ENCODE measurements around the gene ISCA2. TPM values are rescaled to one million over a fixed set of nuclear protein-coding genes. Genes with fewer than 3 reads are reported as not detected.
A peak's percentile ranks its signal among the peaks of the same experiment; 100 is the strongest.
"Not testable (repeated sequence)": the region's sequence is repeated elsewhere in the genome, so short reads cannot be mapped to it uniquely, and the experiment has no call there.

ISCA2 gene
- total RNA-seq, 2 donors from 2014 or later, result 34.1 to 39.1 TPM

DNA sequence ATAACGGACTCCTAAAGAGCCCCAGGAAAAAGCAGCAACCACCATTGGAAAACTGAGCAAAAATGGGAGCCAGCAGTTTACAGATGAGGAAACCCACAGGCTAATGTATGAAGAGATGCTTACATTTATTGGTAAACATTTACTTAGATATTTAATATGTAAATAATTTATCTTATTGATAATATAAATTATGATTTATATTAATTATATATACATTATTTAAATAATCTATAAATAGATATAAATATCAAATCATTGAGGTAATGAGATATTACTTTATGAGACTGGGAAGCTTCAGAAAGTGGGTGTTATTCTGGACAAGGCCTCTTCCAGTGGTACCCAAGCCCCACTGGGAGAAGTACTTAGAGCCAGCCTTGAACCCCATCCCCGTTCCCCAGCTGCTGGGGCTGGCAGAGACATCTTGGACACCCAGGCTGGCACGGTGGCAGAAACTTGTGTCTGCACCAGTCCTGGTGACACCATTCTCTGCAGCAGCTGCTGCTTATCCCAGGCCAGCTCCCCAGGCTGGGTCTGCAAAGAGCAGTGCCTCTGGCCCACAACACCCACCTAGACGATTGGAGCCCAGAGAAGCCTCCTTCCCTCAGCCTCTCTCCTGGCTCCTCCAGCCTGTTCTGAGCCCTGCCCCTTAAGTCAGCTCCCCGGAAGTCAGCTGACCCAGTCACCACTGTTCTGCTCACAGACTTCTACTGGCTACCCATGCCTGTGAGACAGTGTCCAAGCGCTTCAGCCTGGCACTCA, 25.9 kb downstream of the ISCA2 start:
- no peak for DNase-seq
- ATAC-seq, result peak in 1 of 2 donors; percentile 34
- intact Hi-C loops (cut with DNase I), result no loop called here

DNA sequence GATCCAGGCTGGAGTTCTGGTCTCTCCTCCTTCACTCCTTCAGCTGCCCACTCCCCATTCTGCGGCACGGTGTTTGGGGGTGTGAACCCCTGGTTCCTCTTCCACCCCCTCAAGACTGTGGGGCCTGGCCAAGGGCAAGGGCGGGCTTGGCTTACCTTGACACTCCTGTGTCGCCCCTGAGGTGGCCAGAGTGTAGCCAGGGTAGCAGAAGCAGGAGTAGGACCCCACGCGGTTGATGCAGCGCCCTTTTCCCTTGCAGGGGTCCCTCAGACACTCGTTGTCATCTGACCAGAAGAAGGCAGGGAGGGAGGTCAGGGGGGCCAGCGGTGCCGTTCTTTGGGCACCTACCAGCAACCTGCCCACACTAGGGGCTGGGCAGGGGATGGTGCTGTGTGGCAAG, 28.2 kb downstream of the ISCA2 start:
- ATAC-seq (no peak), DNase-seq (no peak)
- intact Hi-C loops (cut with DNase I), result no loop called here

DNA sequence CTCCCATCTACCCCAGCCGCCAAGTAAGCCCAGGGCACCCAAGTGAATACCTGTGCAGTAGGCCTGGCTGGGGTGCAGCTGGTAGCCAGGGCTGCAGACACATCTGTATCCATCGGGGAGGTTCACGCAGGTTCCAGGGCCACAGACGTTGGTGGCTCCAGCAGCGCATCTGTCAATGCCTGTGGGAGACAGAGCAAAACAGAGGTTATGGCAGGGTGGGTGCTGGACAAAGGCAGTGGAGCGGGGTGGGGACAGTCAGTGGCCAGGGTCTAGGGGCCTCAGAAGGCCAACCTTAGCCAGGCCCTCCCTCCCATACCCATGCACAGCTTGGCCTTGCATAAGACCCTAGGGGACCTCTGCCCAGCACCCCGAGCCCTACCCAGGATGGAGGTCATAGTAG, 29.2 kb downstream of the ISCA2 start:
- intact Hi-C loops (cut with DNase I), result no loop called here
- no peak for DNase-seq
- no peak for ATAC-seq

DNA sequence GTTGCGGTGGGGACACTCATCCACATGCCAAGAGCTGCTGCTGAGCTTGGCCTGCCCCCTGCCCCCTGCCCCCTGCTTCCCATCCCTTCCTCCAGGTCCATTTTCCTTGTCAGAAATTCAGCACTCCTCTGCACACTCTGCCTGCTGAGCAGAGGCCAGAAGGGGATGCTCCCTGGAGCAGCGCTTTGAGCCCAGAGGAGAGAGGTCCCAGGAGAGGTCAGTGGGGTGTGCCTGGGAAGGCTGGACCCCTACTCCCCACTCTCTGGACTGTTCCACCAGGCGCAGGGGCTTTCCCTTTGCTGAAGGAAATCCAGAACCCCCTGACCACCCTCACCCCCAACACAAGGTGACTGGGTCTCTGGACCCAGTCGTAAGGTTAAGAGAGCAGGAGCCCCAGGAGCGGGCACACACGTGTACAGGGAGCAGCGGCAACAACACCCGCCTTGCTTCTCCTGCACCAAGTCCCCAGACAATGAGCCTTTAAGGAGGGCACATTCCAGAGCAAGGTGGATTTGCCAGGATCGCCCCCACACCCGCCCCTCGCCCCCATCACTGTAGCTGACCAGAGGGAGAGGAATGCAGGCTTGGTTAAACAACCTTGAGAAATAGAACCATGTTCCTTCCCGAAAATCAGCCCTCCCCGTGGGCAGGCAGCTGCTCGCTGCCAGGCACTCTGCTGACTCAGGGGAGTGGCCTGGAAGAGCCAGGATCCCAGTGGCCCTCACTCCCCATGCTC, 30.7 kb downstream of the ISCA2 start:
- ATAC-seq (no peak), DNase-seq (no peak)
- intact Hi-C loops (cut with DNase I), result no loop called here

DNA sequence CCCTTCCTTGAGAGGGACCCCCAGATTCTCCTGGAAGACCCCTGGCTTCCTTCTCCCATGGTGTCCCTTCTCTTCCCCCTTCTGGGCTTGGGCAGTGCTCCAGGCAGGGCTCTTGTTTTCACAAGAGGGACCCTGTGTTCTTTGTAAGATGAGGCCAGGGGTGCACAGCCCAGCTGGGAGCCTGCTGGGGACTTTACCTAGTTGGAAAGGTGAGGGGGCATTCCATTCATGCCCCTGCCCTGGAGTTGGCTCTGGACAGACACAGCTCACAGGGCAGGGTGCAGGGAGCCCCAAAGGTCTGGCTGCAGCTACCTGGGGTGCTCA, 31.2 kb downstream of the ISCA2 start:
- intact Hi-C loops (cut with DNase I), result no loop called here
- no peak for DNase-seq
- ATAC-seq, result no peak

DNA sequence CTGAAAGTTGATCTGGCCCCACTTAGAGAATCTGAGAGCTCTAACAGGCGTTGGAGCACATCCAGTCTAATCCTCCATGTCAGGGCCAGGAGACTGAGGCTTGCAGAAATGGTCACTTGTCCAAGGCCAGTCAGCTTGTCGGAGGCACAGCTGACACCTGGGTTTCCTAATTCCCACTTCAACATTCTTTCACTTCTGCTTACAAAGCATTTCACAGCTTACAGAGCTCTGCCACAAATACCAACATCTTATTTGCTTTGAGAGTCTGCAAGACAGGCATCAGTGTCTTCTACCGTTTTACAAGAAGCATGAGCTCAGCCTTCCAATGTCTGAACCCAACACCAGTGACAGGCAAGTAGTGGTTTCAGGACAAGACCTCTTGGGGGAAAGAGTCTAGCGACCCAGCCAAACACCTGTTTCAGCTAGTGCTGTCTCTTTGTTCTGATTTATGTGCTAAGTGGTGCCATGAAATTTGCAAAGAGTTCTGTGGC, 31.8 kb downstream of the ISCA2 start:
- DNase-seq, result no peak
- intact Hi-C loops (cut with DNase I), result no loop called here
- ATAC-seq, result no peak

DNA sequence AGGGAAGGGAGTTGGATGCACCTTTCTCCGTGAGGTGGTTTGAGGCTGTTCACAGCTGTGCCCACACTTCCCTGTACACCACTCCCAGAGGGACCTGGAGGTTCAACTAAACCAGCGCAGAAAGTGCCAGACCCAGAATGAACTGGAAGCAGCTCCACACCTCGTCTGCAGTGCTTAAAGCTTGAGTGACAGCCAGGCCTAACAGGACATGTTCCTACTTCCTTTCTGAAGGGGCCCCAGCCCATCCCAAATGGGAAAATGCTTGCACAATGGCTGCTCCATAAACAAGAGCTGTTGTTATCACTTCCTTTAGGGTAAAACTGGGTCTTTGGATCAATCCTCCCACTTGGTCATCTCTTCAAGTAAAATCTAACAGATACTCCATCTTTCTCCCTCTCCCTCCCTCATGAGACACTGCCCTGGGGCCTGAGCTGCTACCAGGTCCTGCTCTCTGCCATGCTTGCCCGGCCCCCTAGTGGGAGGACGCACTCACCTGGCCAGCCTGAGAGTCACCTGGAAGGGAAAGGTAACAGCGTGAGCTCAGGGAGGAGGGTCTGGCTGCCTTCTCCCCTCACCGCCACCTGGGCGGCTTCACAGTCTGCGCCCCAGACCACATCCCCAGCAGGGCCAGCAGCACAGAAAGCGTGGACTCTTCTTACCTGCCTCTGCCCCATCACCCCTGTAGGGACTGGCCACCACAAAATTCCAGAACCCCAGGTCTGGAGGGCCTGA, 33.5 kb downstream of the ISCA2 start:
- intact Hi-C loops (cut with DNase I), result no loop called here
- no peak for ATAC-seq
- DNase-seq, result no peak

DNA sequence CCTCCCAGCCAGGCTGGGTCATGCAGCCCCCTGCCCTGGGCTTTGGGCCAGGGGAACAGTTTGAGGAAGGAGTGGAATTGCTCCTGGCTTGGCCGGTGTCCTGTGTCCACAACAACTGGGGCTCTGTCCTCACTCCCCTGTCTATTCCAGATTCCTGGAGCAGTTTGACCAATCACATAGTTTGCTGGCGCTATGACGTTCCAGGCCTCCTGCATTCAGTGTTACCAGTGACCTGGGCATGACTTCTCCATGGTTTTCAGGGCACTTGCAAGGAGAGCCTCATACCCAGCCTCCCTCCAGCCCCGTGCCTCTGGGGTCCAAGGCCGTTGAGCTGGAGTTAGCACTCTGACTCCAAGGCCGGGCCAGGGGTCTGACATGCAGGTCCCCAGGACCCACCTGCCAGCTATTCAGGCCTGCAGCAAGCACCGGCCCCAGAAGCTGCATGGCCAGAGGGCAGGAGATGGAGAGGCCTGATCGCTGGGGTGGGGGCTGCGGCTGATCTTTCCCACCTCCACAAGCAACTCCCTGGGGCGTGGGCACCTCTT, 34.2 kb downstream of the ISCA2 start:
- DNase-seq, result no peak
- intact Hi-C loops (cut with DNase I), result no loop called here
- no peak for ATAC-seq

DNA sequence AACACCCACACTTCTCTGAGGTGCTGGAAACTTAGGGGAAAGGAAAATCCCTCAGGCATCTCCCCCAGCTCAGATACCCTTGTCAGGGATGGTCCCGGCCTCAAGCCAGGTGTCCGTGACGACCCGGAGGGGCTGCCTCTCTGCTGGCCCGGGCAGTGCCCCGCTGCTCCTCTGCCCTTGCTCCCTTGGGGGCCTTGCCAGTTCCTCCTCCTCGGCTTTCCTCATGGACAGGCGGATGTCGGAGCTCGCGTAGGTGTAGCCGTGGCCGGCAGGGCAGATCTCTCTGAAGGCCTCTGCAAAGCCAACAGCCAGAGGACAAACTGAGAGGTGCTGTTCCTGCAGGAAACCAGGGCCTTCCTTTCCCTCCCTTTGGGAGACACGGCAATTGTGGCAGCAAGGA, 34.8 kb downstream of the ISCA2 start:
- ATAC-seq, result no peak
- no peak for DNase-seq

DNA sequence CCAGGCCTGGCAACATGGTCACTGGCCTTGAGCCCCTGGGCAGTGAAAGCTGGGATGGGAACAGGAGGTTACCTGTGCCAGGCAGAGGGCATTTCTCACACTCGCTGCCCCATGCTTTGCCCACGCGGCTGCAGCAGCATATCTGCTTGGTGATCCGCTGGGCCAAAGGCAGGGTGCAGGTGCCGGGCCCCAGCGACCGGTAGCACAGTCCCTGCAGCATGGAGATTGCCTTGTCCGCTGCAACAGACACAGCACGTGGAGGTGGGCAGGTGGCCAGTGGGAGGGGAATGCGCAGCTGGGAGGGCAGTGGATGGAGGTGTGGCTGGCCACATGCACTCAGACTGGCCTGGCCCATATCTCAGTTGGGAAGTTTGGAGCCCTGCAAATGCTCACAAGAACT, 35.3 kb downstream of the ISCA2 start:
- ATAC-seq (no peak), DNase-seq (no peak)
- intact Hi-C loops (cut with DNase I), result no loop called here

More for the DNA sequence above, 34.8 kb downstream of the ISCA2 start:
- intact Hi-C loops (cut with DNase I), result no loop called here

DNA sequence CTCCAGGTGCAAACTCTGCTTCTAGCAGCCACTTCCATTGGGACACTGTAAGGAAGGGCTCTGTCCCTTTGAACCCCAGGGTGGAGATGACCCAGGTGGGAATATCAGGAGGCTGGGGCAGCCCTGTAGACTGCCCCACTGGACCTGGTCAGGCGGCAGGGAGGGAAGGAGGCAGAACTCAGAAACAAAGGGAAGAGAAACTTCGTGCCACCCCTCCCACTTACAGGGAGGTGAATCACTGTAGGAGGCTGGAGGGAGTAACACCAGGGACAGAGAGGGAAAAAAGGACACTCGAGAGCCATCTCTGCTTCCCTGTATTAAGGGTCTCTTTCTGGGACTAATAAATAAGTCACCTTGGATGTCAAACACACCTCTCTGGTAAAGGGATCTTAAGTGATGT, 37.4 kb downstream of the ISCA2 start:
- ATAC-seq (no peak), DNase-seq (no peak)
- intact Hi-C loops (cut with DNase I), result no loop called here

DNA sequence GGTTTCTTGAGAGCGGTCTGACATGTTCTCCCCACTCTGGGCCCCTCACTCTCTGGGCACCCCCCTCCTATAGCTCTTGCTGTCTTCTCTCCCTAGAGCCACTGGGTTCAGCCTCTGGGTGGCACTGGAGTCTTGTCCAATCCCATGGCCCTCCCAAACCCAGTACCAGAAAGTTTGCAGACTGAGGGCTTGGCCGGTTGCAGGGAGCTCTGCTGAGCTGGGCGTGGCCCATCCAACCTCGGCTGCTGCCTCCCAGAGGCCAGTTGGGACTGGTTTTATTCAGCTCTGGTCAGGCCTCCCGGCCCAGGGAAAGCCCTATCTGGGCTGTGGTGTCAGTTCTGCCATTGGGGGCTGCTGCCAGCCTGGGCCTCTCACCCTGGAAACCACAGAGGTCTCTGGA, 37.9 kb downstream of the ISCA2 start:
- intact Hi-C loops (cut with DNase I), result no loop called here
- ATAC-seq (peak; percentile 48 to 55), DNase-seq (peak; percentile 51)

DNA sequence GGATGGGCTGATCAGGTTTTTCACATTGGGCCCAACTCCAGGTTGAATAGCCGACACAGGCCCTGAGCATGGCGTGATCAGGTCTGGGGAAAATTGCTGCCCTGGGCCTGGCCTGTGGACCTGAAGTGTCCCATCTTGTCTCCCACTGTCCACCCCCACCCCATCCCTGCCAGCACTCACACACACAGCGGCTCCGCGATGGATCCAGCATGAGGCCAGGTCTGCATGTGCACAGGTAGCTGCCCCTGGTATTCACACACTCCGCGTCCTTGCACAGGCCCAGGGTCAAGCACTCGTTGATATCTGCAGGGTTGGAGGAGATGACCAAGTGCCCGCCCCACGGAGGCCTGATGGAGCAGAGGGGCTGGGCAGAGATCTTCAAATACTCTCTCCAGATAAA, 38.7 kb downstream of the ISCA2 start:
- ATAC-seq (no peak), DNase-seq (no peak)
- intact Hi-C loops (cut with DNase I), result no loop called here

DNA sequence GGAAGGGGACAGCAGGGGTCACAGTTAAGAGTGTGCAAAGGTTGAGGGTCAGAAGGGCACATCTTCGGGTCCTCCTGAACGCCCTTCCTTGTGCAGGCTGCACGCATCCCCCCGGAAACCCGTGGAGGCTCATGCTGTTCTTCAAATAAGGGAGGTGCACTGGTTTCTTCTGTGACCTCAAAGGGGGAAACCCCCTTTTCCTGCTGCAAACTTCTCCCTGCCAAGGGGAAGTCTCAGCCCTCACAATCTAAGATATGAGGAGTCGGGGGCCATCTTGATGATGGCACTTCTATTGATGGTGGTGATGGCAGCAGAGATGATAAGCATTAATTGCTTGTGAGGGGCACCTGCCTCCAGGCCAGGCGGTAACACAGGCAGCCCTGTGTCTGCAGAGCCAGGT, 40.0 kb downstream of the ISCA2 start:
- DNase-seq (no peak), ATAC-seq (no peak)
- intact Hi-C loops (cut with DNase I), result no loop called here

DNA sequence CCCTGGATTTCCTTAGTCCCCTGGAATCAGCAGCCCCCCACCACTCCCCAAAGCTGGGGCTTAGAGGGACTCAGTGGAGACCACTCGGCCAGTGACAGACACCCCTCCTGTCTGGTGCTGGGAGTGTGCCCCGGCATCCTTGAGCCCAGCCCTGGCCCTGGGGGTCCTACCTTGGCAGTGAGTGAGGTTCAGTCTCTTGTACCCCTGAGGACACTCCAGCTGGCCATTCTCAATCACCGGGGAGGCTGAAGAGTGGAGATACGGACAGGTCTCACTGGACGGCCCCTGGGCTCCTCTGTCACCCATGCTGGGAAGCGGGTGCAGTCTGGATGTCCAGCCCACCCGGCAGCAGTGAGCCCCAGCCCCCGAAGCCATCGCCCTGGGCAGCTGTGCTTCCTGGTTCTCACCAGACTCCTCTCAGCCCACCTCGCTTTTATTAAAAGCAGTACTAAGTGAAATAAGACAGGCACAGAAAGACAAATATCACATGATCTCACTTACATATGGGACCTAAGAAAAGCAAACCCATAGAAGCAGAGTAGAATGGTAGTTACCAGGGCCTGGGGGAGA, 42.3 kb downstream of the ISCA2 start:
- intact Hi-C loops (cut with DNase I), result no loop called here
- no peak for ATAC-seq
- DNase-seq, result no peak

DNA sequence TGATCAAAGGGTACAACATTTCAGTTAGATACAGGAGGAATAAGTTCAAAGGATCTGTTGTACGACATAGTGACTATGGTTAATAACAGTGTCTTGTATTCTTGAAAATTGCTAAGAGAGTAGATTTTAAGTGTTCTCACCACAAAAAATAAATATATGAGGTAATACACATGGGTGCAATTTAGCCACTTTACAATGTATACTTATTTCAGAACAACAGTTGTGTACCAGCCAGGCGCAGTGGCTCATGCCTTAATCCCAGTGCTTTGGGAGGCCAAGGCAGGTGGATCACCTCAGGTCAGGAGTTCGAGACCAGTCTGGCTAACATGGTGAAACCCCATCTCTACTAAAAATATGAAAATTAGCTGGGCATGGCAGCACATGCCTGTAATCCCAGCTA, 42.8 kb downstream of the ISCA2 start:
- intact Hi-C loops (cut with DNase I); ATAC-seq: not testable (repeated sequence)

DNA sequence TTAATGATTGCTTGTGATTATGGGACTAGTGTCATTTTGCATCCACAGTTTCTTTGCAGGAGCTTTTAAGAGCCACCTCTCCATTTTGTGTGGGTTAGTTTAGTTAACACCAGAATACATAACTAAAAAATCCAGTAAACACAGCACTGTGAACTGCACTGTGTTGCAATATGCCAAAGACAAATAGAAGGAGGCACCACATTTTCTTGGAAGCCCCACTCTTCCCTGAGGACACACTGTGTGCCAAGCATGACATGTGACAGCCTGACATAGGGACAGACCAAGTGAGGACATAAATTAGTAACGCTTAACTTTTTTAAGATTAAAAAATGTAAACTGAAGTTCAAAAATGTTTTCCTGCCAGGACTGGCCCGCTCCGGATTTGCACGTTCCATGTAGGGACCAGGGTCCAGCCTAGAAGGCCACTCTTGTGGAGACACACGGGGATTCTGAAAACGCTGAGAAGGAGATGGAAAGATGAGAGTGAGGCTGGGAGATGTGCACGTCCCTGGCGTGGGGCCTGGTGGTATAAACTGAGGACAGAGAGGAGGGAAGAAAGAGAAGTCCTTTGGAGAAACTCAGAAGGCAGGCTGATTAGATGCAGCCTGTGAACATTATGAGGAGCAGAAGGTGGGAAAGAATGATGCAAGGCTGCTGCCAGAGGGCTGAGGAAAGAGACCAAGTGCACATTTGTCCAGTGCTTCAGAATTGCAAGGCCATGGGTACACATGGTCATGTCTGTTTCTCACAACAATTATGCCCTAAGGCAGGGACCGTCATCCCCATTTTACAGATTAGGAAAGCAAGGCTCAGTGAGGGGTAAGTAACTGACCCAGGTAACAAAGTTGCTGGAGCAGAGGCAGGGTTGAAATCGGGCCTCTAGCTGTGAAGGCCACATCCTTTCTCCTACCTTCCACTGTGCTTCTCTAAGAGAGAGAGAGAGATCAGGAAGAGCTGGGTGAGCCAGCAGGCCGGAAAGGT, 45.1 kb downstream of the ISCA2 start:
- DNase-seq, result no peak

More for the DNA sequence above, 42.8 kb downstream of the ISCA2 start:
- DNase-seq, result not testable (repeated sequence)

DNA sequence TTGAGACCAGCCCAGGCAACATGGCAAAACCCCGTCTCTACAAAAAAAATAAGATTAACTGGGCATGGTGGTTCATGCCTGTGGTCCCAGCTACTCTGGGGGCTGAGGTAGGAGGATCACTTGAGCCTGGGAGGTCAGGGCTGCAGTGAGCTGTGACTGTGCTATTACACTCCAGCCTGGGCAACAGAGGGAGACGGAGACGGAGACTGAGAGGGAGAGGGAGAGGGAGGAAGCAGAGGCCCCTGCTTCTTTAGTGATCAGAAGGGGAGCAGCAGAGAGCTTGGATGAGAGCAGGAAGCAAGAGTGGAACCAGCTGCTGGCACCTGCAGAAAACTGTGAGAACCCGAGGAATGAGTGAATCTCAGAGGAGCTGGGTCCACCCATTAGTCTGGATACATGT, 45.9 kb downstream of the ISCA2 start:
- DNase-seq (no peak), ATAC-seq (no peak)
- intact Hi-C loops (cut with DNase I), result no loop called here

More for the DNA sequence above, 45.1 kb downstream of the ISCA2 start:
- peak in 1 of 2 donors; percentile 32 for ATAC-seq
- intact Hi-C loops (cut with DNase I), result no loop called here

All from left cardiac atrium (tissue), 4 donors.